ENCODE data around the gene FGF7.
"Not testable (repeated sequence)": the region's sequence is repeated elsewhere in the genome, so short reads cannot be mapped to it uniquely, and the experiment has no call there.

FGF7 gene

DNA sequence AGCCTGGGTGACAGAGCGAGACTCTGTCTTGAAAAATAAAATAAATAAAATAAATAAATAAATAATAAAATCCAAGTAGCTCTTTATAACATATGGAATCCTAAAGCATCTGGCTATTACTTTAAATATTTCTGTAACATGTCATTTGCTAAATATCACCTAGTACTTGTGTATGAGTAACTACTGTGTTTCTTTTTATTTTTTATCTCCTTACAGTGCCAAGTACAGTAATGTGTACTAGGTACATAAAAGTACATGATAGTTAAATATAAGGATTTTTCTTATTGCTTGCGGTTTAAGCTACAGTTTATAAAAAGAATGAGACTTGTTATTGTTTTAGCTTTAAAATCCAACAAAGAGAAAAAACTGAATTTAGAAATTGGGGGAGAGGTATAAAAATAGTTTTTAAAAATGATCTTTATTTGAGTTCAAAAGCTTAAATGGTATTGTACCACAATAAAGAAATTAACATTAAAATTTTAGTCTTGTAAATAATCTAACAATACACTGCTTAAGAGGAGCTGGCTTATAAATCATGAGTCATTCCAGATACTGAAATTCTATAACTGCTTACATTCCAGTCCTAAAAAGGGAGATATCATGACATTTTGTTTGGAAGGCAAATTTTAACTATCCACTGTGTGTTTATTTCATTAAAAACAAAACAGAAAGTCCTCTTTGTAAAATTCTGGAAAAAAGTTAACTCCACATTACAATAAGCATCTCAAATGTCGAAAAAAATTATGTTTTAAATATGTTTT lies 73.1 kb downstream of the FGF7 start:
- no peak for DNase-seq

DNA sequence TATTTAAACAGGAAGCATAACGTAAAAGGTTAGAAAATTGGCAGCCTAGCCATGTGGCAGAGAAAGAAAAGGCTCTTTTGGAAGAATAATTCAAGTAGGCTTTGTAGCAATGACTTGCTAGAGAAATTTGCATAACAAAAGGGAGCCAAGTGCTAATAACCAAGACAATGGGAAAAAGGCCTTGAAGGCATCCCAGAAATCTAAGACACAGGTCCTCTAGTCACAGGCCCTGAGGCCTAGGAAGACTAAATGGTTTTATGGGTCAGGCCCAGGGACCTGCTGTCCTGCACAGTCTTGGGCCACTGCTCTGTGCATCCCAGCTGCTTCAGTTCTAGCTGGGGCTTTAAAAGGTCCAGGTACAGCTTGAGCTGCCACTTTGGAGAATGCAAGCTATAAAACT lies 78.5 kb downstream of the FGF7 start:
- no peak for DNase-seq

DNA sequence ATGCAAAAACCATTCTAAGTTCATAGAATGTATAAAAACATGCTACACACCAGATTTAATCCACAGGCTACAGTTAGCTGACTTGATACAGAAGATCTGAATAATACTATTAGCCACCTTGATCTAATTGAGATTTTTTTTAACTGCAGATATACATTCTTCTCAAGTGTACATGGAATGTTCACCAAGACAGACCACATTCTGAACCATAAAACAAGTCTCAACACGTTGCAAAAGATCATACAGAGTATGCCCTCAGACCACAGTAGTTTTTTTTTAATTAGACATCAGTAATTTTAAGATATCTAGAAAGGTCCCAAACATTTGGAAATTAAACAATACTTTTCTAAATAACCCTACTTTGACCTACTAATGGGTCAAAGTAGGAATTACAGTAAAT lies 83.3 kb downstream of the FGF7 start:
- DNase-seq = no peak

DNA sequence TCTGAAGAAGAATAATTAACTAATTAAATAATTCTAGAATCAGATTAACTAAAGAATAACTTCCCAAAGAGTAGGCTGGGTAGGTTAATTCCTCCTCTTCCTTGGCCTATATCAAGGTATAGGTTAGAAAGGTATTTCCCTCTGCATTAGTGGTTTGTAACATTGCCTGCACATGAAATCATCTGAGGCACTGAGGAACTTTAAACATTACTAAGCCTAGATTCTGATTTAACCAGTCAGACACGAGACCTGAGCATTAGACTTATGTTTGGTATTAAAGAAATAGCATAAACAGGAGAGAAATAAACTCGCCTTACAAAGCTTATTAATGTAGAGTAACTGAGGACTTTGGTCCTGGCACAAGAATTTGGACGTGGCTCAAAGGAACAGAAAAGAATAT lies 84.2 kb downstream of the FGF7 start:
- DNase-seq = no peak

DNA sequence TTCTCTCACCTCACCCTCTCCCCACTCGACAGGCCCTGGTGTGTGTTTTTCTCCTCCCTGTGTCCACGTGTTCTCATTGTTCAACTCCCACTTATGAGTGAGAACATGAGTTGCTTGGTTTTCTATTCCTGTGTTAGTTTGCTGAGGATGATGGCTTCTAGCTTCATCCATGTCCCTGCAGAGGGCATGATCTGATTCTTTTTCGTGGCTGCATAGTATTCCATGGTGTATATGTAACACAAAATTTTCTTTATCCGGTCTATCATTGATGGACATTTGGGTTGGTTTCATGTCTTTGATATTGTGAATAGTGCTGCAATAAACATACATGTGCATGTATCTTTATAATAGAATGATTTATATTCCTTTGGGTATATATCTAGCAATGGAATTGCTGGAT lies 89.7 kb downstream of the FGF7 start:
- DNase-seq = not testable (repeated sequence)

- no peak for DNase-seq
Measured at GRCh38 chr15:49521802-49522201, 98.8 kb downstream of the FGF7 start.

DNA sequence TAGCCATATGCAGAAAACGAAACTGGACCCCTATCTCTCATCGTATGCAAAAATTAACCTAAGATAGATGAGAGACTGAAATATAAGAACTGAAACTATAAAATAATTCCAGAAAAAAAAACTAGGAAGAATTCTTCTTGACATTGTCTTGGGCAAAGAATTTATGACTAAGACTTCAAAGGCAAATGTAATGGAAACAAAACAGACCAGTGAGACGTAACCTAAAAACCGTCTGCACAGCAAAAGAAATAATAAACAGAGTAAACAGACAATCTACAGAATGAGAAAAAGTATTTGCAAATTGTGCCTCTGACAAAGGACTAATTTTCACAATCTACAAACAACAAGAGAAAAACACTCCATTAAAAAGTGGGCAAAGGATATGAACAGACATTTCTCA lies 105.2 kb downstream of the FGF7 start:
- DNase-seq = no peak

- DNase-seq = no peak
Measured at GRCh38 chr15:49530092-49530491, 107.0 kb downstream of the FGF7 start.
